Activated CD8-positive, alpha-beta memory T cell treated with anti-CD3 and anti-CD28 coated beads, Interleukin-2, amount 50 U/mL, for 48 hours (primary cell): ENCODE measurements around the gene MRPL20.
A peak's percentile ranks its signal among the peaks of the same experiment; 100 is the strongest.
"Not testable (repeated sequence)": the region's sequence is repeated elsewhere in the genome, so short reads cannot be mapped to it uniquely, and the experiment has no call there.

Experiments used
- DNase-seq: peaks from one replicate; pipeline ENCODE4 v3.0.0-alpha.2; 2020

Gene MRPL20

GRCh38 chr1:1406821-1407635, at the start of gene MRPL20:
TSS of gene MRPL20 (minus strand) at chr1:1407293. CDS start at chr1:1407217, 76 bp downstream.
- peak; percentile 97 for DNase-seq

GRCh38 chr1:1456683-1457255, 49.7 kb upstream of the MRPL20 start:
- not testable (repeated sequence) for DNase-seq

GRCh38 chr1:1455934-1456333, 48.8 kb upstream of the MRPL20 start:
- DNase-seq: not testable (repeated sequence)

DNA sequence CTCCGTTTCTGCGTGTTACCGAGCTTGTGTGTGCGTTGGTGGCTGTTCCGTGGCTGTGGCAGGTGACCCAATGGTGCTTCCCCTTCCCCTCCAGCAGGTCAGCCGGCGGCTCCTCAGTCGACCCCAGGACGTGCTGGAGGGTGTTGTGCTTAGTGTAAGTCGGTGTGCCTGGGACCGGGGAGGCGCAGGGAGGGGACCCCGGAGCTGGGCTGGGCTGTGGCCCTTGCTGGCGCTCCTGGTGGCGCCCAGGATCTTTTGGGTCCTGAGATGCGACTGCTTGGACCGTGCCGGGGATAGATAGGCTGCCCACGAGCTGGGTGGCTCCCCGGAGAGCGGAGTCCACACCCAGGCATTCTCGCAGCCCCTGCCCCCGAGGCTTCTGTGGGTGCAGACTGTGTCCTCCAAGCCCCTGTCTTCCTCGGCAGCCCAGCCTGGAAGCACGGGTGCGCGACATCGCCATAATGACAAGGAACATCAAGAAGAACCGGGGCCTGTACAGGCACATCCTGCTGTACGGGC, 48.3 kb upstream of the MRPL20 start:
- DNase-seq: no peak

- not testable (repeated sequence) for DNase-seq
These were observed 47.4 kb upstream of the MRPL20 start for GRCh38 chr1:1454286-1455056.

- DNase-seq: no peak
These were observed 45.8 kb upstream of the MRPL20 start for GRCh38 chr1:1452882-1453281.

GRCh38 chr1:1452365-1452739, 45.3 kb upstream of the MRPL20 start:
- DNase-seq: not testable (repeated sequence)

- no peak for DNase-seq
These were observed 44.7 kb upstream of the MRPL20 start for GRCh38 chr1:1451696-1452364.

DNA sequence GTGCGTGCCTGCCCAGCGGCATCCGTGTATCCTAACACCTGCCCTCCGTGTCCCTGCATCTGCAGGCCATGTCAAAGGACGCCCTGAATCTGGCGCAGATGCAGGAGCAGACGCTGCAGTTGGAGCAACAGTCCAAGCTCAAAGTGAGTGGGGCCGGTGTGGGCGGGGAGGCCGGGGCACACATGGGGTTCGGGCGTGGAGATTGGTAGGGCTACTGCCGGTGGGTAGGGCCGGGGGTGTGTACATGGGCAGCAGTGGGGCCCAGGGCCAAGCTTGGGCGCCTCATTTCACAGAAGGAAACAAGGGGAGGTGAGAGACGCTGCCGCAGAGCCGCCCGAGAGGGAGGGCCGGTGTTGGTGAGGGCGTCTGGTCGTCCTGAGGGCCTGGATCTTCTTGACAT, 43.5 kb upstream of the MRPL20 start:
- DNase-seq: not testable (repeated sequence)

DNA sequence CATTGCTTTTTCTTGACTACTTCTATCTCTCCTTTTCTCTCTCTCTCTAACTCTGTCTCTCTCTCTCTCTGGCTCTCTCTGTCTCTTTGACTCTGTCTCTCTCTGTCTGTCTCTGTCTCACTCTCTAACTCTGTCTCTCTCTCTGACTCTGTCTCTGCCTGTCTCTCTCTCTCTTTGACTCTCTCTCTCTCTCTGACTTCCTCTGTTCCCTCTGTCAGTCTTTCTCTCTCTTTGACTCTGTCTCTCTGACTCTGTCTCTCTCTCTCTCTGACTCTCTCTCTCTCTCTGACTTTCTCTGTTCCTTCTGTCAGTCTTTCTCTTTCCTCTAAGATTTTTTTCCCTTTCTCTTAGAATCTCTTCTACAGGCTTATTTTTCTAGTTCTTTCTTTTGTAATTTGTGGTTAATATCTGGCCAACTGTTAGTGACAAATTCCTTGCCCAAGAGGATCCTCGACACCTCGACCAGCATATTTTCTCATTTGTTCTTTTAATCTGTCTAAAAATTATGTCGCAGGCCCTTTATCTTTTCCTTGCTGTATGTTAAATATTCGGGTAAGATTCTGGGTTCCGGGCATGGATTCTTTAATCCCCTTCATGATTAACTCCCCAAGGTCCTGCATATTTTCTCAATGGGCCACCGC, 42.1 kb upstream of the MRPL20 start, which contains the start of gene ATAD3C:
ATAD3C (plus strand) TSS at position 591 of the 641 bp plus-strand sequence. CDS start 995 bp downstream, outside the sequence.
- no peak for DNase-seq

DNA sequence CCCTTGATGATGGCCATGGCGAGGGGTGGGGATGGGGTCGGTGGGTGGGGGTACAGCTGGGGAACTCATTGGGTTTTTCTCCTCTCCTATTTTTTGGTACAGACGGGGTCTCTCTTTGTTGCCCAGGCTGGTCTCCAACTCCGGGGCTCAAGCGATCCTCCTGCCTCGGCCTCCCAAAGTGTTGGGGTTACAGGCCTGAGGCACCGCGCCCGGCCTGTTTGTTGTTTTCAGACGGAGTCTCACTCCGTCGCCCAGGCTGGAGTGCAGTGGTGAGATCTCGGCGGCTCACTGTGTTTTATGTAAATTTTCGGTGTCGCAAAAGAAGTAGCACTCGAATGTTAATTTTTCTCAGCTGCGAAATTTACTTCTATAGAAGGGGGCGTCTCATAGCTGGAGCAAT, 39.5 kb upstream of the MRPL20 start:
- not testable (repeated sequence) for DNase-seq

DNA sequence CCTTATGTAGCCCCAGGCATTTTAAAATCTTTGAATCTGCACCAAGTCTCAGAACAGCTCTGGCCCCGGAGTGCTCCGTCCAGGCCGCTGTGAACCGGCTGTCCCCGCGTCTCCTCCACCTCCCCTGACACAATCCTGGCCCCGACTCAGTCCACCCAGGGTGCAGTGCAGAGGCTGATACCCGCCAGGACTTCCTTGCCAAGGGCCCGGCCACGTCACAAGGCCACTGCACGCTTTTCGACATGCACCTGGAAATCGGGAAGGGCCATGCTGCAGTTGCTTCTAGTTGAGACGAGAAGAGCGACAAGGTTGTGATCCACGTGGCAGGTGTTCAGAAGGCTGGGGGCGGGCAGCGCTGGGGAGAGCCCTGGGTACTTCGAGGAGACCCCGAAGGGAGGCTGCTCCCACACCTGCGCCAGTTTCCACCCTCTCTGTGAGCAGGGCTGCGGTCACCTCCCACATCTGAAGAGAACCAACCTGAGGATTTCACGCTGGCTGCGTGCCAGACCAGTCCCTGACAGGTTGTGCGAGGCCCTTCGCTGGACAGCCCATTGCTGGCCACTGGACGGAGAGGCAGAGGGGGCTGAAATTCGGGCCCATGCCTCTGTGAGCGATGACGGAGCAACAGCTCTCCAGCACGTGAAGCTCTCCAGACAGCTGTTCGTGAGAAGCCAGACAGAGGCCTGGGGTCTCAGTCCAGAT, 35.1 kb upstream of the MRPL20 start:
- DNase-seq: no peak

DNA sequence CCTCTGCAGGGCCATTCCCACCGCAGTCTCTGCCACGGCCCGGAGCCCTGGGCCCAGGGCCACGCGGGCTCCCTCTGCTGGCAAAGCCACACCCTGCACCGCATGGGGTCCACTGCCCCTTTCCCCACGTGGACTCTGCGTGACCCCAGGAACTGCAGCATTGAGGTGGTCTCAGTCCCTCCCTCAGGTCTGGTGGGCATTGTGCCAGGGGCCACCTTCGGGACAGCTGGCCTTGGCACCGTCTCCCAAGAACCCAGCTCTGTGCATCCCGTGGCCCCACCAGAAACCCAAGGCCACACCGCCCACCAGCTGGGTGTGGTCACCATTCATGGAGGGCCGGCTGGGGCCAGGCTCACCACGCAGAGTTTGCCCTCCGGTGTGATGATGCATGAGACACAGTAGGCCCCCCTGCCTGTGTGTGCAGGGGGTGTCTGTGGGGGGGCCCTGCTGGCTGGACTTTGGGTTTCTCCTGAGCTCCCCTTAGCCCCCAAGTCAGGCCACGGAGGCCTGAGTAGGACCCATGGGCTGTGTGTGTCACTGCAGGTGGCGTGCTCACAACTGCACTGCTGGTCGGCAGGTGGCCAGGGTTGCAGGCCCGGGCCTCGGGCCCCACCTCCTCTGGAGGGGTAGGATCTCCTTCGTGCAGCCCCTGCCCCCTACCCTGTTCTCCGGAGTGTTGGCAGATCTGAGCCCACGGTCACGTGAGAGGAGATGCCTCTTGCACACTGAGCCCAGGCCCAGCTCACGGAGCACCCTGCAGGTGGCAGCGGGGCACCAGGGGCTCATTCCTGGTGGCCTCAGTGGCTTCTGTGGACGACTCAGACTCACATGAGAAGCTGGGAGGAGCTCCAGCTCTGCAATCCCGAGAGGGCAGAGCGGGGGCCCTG, 34.2 kb upstream of the MRPL20 start:
- peak; percentile 88 for DNase-seq

DNA sequence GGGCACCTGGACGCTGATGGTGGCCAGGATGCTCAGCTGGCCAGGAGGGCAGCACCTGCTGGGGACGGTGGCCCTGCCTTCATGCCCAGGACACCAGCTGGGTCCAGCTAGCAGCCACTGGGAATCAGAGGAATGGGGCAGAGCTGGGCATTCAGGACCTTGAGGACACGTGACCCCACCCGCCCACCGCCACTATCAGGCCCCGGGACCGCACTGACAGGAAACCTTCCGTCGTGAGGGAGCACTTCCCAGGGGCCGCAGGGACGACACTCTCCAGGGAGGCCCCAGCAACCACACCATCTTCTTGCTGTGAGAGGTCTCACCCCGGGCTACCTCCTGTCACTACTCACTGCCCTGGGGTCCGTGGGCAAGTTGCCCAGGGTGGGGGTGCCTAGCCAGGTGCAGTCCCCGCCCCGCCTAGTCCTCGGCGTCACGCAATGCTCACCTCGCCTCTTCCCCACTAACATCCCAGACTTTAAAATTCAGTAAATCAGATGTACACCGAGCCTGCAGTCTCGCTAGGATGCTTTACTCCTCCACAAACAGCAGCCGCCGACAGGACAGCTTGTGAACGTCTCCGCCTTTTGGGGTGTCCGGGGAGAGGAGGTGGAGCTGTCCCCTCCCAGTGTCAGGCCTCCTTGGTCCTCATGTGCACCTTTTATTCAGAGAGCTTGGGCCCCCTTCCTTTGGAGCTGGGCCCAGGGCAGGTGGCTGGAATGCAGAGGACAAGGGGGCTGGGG, 33.3 kb upstream of the MRPL20 start:
- no peak for DNase-seq

DNA sequence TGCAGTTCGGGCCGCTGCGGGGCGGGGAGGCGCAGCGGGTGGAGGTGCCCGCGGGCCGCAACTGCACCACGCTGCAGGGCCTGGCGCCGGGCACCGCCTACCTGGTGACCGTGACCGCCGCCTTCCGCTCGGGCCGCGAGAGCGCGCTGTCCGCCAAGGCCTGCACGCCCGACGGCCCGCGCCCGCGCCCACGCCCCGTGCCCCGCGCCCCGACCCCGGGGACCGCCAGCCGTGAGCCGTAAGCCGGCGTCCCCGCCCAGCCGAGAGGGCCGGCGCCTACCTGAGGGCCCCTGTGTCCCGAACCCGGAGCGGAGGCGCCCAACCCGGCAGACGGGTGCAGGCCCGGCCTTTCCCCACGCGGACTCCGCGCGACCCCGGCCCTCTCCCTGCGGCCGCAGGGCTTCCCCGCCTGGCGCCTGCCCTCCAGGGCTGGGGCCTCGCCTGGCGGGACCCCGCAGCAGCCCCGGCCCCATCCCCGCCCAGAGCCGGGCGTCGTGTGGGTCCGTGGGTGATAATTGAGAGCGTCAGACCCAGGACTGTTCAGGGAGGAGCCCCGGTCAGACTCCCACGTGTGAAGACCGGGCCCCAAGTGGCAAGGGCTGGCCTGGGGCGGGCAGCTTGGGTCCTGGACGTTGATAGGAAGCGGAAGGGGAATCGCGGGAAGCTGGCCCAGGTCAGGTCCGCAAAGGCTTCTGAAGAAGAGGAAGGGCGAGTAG, 32.6 kb upstream of the MRPL20 start:
- no peak for DNase-seq

DNA sequence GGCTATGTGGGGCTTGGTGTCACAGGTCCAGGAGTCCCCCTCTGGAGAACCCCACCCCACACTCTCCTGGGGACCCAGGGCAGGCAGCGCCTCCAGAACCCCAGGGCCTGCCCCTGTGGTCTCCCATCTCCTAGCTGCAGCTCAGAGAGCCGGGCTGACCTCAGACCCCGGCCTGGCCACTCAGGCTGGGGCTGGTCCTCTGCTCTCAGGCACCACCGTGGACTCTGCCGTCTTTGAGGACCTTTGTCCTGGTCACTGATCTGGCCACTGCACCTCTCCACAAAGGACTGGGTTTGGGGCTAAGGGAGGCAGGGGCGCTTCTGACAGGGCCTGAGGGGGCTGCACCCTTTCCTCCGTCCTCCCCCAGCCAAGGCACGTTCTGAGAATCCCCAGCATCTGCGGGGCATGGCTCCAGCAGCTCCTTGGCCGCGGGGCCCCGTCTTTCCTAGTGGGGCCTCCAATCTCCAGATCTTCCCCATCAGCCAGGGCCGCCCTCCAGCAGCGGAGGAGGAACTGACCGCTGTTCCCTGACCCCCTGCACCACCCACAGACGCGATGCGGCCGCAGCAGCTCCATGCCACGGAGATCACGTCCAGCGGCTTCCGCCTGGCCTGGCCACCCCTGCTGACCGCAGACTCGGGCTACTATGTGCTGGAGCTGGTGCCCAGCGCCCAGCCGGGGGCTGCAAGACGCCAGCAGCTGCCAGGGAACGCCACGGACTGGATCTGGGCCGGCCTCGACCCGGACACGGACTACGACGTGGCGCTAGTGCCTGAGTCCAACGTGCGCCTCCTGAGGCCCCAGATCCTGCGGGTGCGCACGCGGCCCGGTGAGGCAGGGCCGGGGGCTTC, 31.7 kb upstream of the MRPL20 start:
- DNase-seq: no peak

GRCh38 chr1:1437904-1438376, 30.8 kb upstream of the MRPL20 start:
- DNase-seq: no peak
